Measurements from ENCODE around the gene ABCA13.

ABCA13 gene

GRCh38 chr7:48188776-48189520, 17.7 kb downstream of the ABCA13 start:
- TF ChIP-seq USF1 (IDR thresholded peaks at IDR 0.05), result no peak
- no peak for TF ChIP-seq ZBTB7A (IDR thresholded peaks at IDR 0.05; ENCODE audit: low read depth)
- no peak for TF ChIP-seq EGR1 (IDR thresholded peaks at IDR 0.05)
- TF ChIP-seq TEAD4 (IDR thresholded peaks at IDR 0.05), result no peak
- no peak for TF ChIP-seq NFIC (IDR thresholded peaks at IDR 0.05)
- no peak for TF ChIP-seq REST (IDR thresholded peaks at IDR 0.05; ENCODE audit: low read depth)
- no peak for TF ChIP-seq YY1 (IDR thresholded peaks at IDR 0.05; ENCODE audit: low read depth)
- no peak for TF ChIP-seq CREB1 (IDR thresholded peaks at IDR 0.05; ENCODE audit: low read depth)
- TF ChIP-seq EP300 (IDR thresholded peaks at IDR 0.05; ENCODE audit: borderline replicate concordance), result no peak
- TF ChIP-seq CEBPB (IDR thresholded peaks at IDR 0.05), result no peak
- TF ChIP-seq TCF12 (IDR thresholded peaks at IDR 0.05; ENCODE audit: low read depth), result no peak
- TF ChIP-seq FOXM1 (IDR thresholded peaks at IDR 0.05; ENCODE audit: borderline replicate concordance, low read depth), result no peak
- no peak for TF ChIP-seq RAD21 (IDR thresholded peaks at IDR 0.05; ENCODE audit: low read depth)
- TF ChIP-seq MAX (IDR thresholded peaks at IDR 0.05), result no peak
- TF ChIP-seq TAF1 (IDR thresholded peaks at IDR 0.05; ENCODE audit: low read depth), result no peak

- TF ChIP-seq RAD21 (IDR thresholded peaks at IDR 0.05; ENCODE audit: low read depth), result no peak
- no peak for TF ChIP-seq USF1 (IDR thresholded peaks at IDR 0.05)
- TF ChIP-seq FOXM1 (IDR thresholded peaks at IDR 0.05; ENCODE audit: borderline replicate concordance, low read depth), result no peak
- no peak for TF ChIP-seq TCF12 (IDR thresholded peaks at IDR 0.05; ENCODE audit: low read depth)
- no peak for TF ChIP-seq NFIC (IDR thresholded peaks at IDR 0.05)
- no peak for TF ChIP-seq CREB1 (IDR thresholded peaks at IDR 0.05; ENCODE audit: low read depth)
Measured at GRCh38 chr7:48192996-48193395, 21.7 kb downstream of the ABCA13 start.

- TF ChIP-seq TAF1 (IDR thresholded peaks at IDR 0.05; ENCODE audit: low read depth) (no peak), FOXM1 (IDR thresholded peaks at IDR 0.05; ENCODE audit: borderline replicate concordance, low read depth) (no peak), EP300 (IDR thresholded peaks at IDR 0.05; ENCODE audit: borderline replicate concordance) (no peak), RAD21 (IDR thresholded peaks at IDR 0.05; ENCODE audit: low read depth) (no peak)
Measured at GRCh38 chr7:48193421-48193820, 22.2 kb downstream of the ABCA13 start.

GRCh38 chr7:48207155-48207675, 36.0 kb downstream of the ABCA13 start:
- TF ChIP-seq USF1 (IDR thresholded peaks at IDR 0.05) (no peak), REST (IDR thresholded peaks at IDR 0.05; ENCODE audit: low read depth) (no peak), TCF12 (IDR thresholded peaks at IDR 0.05; ENCODE audit: low read depth) (no peak), TEAD4 (IDR thresholded peaks at IDR 0.05) (no peak), YY1 (IDR thresholded peaks at IDR 0.05; ENCODE audit: low read depth) (no peak), EGR1 (IDR thresholded peaks at IDR 0.05) (no peak), RAD21 (IDR thresholded peaks at IDR 0.05; ENCODE audit: low read depth) (no peak), FOXM1 (IDR thresholded peaks at IDR 0.05; ENCODE audit: borderline replicate concordance, low read depth) (no peak), CEBPB (IDR thresholded peaks at IDR 0.05) (no peak), TAF1 (IDR thresholded peaks at IDR 0.05; ENCODE audit: low read depth) (no peak), CREB1 (IDR thresholded peaks at IDR 0.05; ENCODE audit: low read depth) (no peak), MAX (IDR thresholded peaks at IDR 0.05) (no peak), ZBTB7A (IDR thresholded peaks at IDR 0.05; ENCODE audit: low read depth) (no peak), EP300 (IDR thresholded peaks at IDR 0.05; ENCODE audit: borderline replicate concordance) (no peak), NFIC (IDR thresholded peaks at IDR 0.05) (no peak)

GRCh38 chr7:48209004-48209600, 37.8 kb downstream of the ABCA13 start:
- no peak for TF ChIP-seq EGR1 (IDR thresholded peaks at IDR 0.05)
- no peak for TF ChIP-seq MAX (IDR thresholded peaks at IDR 0.05)
- no peak for TF ChIP-seq NFIC (IDR thresholded peaks at IDR 0.05)
- no peak for TF ChIP-seq CREB1 (IDR thresholded peaks at IDR 0.05; ENCODE audit: low read depth)
- TF ChIP-seq EP300 (IDR thresholded peaks at IDR 0.05; ENCODE audit: borderline replicate concordance), result no peak
- no peak for TF ChIP-seq FOXM1 (IDR thresholded peaks at IDR 0.05; ENCODE audit: borderline replicate concordance, low read depth)
- no peak for TF ChIP-seq TEAD4 (IDR thresholded peaks at IDR 0.05)
- no peak for TF ChIP-seq TCF12 (IDR thresholded peaks at IDR 0.05; ENCODE audit: low read depth)
- no peak for TF ChIP-seq RAD21 (IDR thresholded peaks at IDR 0.05; ENCODE audit: low read depth)
- TF ChIP-seq ZBTB7A (IDR thresholded peaks at IDR 0.05; ENCODE audit: low read depth), result no peak
- TF ChIP-seq CEBPB (IDR thresholded peaks at IDR 0.05), result no peak
- no peak for TF ChIP-seq USF1 (IDR thresholded peaks at IDR 0.05)

All from Ishikawa (cell line).